Measurements from ENCODE around the gene PTGR1.
"Not testable (repeated sequence)": the region's sequence is repeated elsewhere in the genome, so short reads cannot be mapped to it uniquely, and the experiment has no call there.

Gene PTGR1

DNA sequence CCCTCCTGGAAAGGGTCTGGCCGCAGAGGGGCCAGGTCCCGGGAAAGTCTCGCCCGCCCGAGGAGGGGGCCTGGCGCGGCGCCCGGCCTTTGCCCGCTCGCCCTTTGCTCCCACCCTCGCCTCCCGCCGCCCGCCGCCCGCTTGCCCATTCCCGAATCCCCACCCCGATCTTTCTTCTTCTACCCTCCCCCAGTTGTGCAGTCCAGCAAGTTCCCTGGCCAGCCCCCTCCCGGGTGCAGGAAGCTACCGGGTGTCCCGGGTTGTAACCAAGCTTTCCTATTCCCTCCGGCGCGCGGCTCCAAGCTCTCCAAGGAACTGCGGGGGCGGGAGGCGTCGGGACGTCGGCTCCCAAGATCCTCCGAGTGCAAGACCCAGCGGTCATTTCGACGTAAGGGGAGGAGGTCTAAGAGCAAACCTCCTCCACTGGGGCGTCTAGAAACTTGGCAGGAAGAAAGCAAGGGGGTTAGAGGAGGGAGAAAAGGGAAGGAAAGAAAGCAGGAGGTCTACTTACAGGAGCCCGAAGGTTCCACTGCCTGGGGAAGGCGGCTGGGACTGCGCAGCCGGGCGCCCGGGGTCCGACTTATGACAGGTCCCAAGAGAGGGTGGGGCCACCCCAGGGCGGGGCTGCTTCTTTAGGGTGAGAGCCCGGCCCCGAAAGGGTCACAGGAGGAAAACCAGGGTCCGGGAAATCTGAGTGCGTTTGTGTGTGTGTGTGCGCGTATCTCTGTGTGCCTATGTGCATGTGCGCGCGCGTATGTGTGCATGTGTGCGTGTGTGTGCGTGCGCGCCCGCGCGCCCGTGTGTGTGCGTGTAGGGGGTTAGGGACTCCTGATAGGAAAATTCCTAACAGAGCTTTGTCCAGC lies at the start of gene PTGR1:
TSS of gene PTGR1 (minus strand) at position 556 of the 863 bp plus-strand sequence. CDS start 2,225 bp downstream, outside the sequence.
- DNase-seq (ENCODE audit: low spot score), result no peak

DNA sequence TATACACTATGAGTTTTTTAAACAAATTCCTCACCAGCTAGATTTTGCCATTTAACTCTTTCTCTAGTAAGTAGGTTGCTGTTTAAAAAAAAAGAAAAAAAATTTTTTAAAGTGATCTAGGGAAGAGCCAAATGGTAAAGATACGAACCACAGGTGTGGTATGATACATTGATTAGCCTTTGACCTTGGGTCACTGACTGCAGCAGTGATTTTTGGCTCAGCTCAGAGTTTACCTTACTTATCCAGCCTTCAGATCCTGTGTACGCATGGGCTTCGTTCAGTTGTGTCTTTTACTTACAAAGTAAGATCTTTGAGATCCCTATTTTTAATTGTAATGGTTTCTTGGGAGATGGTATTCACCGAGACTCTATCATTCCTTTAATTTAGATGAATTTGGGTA lies 49.6 kb upstream of the PTGR1 start:
- DNase-seq (ENCODE audit: low spot score), result no peak

DNA sequence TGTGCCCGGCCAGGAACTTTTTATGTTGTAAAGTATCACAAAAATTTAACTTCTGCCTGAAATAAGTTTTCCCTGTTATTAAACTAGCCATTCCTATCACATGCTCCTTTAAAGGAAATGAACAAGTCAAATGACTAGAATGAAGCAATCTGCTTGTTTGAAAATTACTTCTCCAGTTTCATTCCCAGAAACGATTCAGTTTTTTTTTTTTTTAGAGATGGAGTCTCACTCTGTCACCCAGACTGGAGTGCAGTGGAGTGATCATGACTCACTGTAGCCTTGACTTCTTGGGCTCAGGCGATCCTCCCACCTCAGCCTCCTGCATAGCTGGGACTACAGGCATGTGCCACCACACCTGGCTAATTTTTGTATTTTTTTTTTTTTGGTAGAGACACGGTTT lies 48.6 kb upstream of the PTGR1 start:
- no peak for DNase-seq (ENCODE audit: low spot score)

DNA sequence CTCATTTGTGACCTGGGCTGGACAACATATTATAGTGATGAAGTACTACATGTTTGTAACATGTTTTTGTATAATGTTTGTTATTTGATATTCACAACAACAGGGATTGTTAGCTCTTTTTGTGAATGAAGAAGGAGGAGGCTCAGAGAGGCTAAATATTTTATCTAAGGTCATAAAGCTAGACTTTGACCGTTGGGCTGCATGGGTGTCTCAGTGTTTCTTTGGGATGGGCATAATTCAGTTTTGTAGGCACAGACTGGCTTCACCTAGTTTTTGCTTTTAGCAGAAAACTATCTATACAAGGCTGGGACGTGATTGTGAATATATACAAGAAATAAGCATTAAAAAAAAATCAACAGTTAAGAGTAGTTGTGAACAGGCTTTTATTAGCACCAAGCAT lies 47.0 kb upstream of the PTGR1 start:
- DNase-seq (ENCODE audit: low spot score), result no peak

DNA sequence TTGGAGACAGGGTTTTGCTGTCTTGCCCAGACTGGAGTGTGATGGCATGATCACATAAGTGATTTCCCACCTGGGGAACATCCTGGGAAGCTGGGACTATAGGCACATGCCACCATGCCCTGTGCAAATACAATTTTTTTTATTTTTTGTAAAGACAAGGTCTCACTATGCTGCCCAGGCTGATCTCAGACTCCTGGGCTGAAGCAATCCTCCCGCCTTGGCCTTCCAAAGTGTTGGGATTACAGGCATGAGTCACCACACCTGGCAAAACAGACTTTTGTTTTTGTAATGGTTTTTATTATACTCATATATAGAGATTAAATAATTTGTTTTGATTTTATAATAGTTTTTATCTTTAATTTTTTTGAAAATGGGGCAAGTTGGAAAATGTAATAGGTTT lies 46.4 kb upstream of the PTGR1 start:
- DNase-seq (ENCODE audit: low spot score), result no peak

DNA sequence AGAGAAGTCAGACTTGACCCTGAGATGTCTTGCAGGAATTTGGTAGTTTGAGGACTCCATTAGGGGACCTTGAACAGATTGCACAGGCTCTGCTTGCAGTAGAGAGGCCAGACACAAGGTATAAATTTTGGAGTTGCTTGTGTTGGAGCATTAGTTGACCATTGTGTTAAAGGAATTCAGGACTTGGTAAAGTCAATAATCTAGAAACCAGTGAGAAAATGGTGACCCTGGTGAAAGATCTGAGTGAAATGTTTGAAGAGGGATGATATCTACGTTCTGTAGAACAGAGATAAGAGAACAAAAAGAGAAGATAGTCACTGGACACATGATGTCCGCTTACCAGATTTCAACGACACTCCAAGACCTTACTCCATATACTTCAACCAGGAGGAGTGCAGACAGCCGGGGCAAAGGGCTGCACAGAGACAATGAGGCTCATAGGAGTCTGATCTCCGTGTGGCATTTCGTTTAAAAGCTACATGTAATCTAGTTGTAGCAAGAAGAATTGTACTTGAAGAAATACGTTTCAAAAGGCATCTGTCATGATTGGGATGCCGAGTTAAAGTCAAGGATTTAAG lies 44.8 kb upstream of the PTGR1 start:
- no peak for DNase-seq (ENCODE audit: low spot score)

DNA sequence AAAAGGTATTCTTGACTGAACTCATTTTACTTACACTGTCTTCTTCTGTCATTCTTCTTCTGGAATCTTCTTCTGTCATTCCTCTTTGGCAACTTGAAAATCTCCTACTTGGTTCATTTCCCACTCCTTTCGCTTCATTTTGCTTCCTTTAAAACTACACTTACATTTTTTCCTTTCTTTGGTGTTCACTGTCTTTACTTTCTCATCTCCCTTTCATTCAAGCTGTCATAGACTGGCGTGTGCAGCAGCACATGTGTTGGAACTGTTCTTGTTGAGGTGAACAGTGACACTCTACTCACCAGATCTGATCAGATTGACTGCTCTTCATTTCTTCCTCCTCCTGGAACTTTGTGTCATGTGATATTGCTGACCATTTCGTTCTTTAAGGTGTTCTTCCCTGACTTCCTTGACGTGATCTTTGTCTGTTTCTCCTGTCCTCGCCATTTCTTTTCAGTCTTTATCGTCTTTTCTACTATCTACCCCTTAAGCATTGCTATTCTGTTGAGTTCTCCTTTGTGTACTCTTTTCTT lies 38.0 kb upstream of the PTGR1 start:
- DNase-seq (ENCODE audit: low spot score), result no peak

DNA sequence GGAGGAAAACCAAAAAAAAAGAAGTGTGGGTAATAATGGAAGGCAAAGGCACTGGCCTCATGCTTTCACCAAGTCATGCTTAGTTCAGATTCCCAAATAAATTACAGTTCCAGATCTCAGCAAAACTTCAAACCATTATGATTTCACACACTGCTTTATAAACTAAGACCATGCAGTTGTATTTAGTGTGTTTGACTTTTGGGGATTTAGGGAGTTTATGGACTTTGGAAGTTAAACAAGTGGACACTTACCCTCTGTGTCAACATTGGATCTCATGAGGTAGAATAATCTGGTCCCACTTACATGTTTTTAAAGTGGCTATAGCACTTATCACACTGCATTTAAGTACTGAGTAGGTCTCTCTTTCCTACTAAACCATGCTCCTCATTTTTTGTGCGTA lies 35.4 kb upstream of the PTGR1 start:
- no peak for DNase-seq (ENCODE audit: low spot score)

DNA sequence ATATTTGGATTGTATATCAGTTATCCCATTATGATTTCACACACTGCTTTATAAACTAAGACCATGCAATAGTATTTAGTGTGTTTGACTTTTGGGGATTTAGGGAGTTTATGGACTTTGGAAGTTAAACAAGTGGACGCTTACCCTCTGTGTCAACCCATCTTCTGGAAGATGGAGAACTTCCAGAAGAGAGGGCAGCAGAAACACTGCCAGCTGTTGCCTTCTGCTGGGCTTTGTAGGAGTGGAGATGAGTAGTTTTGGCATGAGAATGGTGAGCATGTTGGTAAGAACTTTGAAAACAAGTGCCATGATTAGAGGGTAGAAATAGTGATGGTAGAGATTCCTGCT lies 33.9 kb upstream of the PTGR1 start:
- no peak for DNase-seq (ENCODE audit: low spot score)

DNA sequence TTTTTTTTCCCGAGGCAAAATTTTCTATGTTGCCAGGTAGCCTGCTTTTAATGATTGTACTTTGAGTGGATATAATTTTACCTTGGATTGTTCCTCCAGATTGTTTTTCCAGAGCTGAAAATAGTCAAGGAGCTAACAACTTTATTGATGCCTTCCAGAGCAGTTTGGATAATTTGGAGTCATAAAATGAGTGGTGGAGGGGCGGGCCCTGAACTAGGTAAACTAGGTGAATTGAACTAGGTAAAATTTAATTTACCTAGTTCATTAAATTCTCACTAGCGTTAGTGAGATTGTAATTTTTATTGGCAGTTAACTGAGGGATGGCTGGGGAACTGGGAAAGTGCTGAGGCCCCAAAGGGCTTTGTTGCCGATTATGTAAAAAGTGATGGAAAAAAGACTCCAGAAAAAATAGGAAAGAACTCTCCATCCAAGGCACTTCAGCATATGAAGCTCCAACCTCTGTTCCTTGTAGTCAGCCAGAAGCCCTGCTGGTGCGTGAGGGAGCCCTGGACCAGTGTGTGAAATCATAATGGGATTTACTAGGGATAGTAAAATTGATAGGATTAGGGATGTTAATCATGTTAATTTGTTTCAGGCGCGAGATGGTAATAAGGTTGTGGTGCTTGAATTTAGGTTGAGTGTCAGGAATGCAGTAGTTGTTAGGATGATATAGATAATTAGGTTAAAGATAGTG lies 33.4 kb upstream of the PTGR1 start:
- no peak for DNase-seq (ENCODE audit: low spot score)

DNA sequence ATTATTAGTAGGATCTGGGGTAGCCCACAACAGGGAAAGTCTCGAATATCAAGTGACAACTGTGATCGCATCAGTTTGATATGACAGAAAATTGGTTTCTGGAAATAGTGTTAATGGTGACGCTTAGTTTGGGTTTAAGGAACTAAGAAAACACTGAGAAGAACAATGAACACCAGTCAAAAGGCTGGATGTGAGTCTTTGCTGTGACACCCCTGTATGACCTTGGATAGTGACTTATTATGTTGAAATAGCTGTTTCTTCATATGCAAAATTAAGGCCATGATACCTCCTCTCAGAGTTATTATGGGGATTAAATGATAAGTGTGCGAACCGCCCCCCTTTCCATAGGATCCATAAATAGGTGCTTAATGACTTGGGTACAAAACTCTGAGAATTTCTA lies 32.6 kb upstream of the PTGR1 start:
- no peak for DNase-seq (ENCODE audit: low spot score)

DNA sequence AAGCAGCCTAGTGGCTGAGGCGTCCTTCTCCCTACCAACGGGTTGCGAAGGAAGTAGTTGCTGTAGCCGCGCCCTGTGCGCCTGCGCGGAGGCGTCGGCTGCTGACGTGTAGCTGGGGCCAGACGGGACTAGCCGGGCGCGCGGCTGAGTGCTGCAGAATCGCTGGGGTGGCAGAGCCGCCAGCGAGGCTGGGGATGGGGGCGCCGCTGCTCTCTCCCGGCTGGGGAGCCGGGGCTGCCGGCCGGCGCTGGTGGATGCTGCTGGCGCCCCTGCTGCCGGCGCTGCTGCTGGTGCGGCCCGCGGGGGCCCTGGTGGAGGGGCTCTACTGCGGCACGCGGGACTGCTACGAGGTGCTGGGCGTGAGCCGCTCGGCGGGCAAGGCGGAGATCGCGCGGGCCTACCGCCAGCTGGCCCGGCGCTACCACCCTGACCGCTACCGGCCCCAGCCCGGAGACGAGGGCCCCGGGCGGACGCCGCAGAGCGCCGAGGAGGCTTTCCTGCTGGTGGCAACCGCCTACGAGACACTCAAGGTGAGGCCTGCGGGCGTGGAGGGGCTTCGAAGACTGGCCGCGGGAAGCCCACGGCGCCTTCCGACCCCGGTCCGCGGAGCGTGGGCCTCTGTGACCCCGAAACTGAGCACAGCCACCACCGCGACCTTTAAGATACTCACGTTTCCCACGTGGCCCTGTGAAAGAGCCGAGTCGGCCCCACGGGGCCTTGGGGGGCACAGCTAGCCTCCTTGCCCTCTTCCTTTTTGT lies 31.9 kb upstream of the PTGR1 start, which contains the start of gene DNAJC25:
TSS of gene DNAJC25 (plus strand) at position 121 of the 758 bp plus-strand sequence. CDS start at position 195, 74 bp downstream.
- peak; percentile 98 for DNase-seq (ENCODE audit: low spot score)

DNA sequence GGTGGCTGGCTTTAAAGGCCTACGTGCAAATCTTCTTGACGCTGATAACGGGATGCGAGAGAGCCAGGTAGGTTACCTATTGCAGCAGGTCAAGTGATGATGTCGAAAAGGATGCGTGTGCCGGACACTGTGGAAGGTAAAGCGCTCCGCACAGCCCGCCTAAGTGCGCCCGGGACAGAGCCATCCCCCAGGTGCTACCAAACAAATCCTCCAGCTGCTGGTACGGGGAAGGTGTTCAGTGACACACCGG lies 31.4 kb upstream of the PTGR1 start:
- DNase-seq (ENCODE audit: low spot score), result no peak

DNA sequence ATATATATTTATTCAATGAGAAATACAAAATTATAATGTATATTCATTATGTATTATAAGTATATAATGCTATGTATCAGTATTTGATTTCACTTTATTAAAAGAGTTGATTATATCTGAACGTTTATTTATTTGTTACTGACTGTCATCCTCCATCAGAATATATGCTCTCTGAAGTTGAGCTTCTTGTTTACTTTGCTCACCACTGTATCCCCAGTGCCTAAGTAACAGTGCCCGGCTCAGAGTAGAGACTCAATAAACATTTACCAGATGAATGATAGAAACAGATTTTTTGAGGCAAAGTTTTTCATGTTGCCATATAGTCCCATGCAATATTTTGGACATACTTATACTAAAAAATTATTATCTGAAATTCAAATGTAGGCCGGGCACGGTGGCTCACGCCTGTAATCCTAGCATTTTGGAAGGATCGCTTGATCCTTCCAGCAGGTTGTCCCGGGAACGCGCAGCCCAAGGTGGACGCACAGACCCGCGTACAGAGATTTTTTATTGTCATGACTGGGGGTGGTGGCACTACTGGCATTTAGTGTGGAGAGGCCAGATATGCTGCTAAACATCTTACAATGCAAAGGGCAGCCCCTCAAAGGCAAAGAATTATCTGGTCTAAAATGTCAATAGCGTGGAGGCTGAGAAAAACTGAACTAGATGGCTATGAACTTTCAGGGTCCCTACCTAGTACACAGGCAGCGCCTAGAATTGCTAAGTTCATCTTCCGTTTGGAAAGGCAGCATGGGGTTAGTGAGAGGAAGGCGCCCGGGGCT lies 30.9 kb upstream of the PTGR1 start:
- DNase-seq (ENCODE audit: low spot score), result no peak

DNA sequence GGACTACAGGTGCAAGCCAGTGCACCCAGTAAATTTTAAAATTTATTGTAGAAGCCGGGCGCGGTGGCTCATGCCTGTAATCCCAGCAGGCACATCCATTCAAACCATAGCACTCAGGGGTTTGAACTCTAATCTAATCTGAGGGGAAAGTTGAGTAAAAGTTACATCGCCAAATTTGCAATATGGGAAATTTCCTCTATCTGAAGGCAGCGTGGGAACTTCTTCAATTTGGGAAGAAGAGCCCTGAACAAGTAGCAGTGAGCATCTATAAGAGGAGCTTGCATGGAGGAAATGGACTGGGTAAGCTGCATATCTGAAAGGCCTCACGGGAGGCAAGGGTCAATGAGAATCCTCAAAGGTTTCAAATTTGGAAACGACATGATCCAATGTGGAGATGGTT lies 29.0 kb upstream of the PTGR1 start:
- no peak for DNase-seq (ENCODE audit: low spot score)

DNA sequence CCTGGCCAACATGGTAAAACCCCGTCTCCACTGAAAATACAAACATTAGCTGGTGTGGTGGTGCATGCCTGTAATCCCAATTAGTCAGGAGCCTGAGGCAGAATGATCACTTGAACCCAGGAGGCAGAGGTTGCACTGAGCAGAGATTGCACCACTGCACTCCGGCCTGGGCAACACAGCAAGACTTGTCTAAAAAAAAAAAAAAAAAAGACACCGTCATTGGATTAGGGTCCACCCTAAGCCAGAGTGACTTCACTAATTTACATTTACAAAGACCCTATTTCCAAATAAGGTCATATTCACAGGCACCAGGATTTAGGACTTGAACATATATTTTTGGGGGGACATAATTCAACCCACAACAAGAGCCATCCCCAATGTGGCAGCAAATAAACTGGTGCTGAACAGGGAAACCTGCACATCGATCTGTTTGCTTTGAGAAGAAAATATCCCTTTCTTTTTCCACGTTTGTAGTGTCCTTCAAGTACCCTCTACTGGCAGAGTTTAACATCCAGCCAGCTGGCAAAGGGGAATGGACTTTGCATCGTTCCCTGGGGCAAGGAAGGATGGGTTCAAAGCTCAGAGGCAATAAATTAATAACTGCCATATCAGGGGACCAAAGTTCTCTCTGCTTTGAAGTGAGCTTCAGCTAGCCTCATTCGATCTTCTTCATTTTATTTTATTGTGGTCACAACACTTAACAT lies 28.0 kb upstream of the PTGR1 start:
- no peak for DNase-seq (ENCODE audit: low spot score)

DNA sequence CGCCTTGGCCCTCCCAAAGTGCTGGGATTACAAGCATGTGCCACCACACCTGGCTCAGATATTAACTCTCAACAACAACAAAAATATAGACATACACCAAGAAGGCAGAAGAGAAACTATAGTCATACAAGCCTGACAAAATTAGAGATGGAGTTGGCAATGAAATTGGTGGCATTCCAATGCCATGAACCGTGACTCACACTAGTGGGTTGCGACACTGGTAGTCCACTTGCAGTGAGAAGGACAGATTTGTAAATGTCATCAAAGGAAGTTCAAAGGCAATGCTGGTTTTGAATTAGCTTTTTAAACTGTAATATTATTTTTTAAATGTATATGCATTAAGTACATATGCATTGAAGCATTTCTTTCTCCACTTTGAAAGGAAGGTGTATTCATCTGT lies 23.2 kb upstream of the PTGR1 start:
- no peak for DNase-seq (ENCODE audit: low spot score)

DNA sequence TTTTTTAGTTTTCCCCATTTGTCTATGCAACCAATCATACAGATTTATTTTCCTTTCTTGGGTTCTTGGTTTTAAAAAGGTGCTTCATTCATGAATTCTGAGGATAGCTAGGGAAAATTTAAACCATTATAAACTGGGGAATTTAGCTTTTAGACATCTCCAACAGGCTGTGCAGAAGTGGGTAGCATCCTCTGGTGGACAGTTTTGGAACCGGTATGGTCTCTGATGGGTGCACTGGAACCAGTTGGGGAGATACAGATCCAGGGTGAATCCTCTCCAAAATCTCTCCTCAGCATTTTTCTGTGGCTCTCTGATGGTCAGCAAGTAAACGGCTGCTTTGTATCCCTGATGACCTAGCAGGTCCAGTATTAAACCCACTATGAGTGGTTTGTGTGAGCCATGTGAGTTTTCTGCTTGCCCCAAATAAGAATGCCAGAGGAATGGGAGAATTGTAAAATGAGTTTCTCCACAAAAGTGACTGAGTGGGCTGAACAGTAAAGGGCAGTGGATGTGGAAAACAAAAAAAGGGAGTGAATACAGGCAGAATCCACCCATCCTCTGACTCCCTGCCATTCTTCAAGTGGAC lies 22.5 kb upstream of the PTGR1 start:
- peak; percentile 16 for DNase-seq (ENCODE audit: low spot score)

DNA sequence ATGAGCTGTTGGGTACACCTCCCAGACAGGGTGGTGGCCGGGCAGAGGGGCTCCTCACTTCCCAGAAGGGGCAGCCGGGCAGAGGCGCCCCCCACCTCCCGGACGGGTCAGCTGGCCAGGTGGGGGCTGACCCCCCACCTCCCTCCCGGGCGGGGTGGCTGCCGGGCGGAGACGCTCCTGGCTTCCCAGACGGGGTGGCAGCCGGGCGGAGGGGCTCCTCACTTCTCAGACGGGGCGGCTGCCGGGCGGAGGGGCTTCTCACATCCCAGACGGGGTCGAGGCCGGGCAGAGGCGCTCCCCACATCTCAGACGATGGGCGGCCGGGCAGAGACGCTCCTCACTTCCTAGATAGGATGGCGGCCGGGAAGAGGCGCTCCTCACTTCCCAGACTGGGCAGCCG lies 17.9 kb upstream of the PTGR1 start:
- DNase-seq (ENCODE audit: low spot score), result not testable (repeated sequence)

DNA sequence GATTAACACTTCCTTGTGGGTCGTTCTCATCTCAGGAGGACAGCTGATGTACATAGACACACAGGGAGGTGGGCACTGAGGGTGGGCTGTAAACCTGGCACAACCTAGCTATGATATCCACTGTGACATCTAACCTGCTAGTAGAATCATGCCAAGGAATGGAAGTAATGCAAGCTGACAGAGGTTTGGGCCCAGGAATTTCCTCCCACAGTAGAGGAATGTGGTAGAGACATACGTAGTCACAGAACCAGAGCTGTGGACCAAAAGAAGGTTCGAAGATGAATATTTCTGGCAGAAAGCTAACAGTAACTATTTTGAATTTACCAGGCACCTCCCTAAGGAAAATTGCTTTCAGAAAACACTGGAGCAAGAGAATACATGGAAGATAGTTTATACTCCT lies 16.5 kb upstream of the PTGR1 start:
- DNase-seq (ENCODE audit: low spot score), result no peak

Measured in CD4-positive, alpha-beta T cell treated with Interleukin-2 at 100 ng/mL for 4 hours (primary cell).